GM10266 (cell line): ENCODE data around the gene ISYNA1.

Experiments used
- DNase-seq: peaks from one replicate; pipeline ENCODE4 v3.0.0; 2012; ENCODE audit errors: extremely low spot score
- TF ChIP-seq, protein P1 (sequence below): IDR thresholded peaks from 2 replicates; pipeline ENCODE4 v1.5.1; 2012; ENCODE audit warnings: mild to moderate bottlenecking, low read depth; ENCODE audit not compliant: control insufficient read depth, insufficient read depth; ENCODE audit errors: missing control alignments

ISYNA1 gene

DNA sequence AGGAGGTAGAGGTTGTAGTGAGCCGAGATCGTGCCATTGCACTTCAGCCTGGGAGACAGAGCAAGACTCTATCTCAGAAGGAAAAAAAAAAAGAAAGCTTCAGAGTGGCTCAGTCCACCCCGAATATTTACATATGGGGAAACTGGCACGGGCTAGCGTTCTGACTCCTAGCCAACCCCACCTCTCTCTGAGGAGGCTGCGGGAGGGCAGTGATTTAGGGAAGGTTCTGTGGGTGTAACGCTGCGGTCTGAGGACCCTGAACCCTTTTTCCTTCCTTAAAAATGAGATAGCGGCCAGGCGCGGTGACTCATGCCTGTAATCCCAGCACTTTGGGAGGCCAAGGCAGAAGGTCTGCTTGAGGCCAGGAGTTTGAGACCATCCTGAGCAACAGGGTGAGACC lies 45.5 kb downstream of the ISYNA1 start:
- DNase-seq: no peak
- TF ChIP-seq, protein P1, sequence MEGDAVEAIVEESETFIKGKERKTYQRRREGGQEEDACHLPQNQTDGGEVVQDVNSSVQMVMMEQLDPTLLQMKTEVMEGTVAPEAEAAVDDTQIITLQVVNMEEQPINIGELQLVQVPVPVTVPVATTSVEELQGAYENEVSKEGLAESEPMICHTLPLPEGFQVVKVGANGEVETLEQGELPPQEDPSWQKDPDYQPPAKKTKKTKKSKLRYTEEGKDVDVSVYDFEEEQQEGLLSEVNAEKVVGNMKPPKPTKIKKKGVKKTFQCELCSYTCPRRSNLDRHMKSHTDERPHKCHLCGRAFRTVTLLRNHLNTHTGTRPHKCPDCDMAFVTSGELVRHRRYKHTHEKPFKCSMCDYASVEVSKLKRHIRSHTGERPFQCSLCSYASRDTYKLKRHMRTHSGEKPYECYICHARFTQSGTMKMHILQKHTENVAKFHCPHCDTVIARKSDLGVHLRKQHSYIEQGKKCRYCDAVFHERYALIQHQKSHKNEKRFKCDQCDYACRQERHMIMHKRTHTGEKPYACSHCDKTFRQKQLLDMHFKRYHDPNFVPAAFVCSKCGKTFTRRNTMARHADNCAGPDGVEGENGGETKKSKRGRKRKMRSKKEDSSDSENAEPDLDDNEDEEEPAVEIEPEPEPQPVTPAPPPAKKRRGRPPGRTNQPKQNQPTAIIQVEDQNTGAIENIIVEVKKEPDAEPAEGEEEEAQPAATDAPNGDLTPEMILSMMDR: no peak

DNA sequence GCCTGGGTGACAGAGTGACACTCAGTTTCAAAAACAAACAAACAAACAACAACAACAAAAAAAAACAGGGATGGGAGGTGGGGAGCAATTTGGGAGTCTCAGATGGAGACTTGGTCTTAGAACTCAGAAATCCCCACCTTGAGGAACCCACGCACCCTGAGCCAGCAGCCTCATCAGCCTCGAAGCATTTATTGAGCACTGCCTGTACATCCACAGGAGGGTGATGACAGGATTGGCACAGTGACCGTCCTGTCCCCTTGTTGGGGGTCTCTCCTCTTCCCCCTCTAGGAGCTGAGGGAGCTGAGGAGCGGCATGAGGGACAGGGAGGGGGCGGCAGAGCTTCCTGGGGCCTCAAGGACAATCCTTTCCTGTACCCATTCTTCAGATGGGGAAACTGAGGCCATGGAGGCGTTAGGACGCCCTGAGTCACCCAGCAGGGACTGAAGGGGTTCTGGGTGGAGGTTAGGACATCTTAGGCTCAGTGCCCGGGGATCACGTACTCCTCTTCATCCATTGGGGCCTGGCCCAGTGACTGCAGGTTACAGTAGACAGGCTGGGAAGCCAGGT lies 46.3 kb downstream of the ISYNA1 start:
- TF ChIP-seq, protein P1: no peak
- DNase-seq: no peak

DNA sequence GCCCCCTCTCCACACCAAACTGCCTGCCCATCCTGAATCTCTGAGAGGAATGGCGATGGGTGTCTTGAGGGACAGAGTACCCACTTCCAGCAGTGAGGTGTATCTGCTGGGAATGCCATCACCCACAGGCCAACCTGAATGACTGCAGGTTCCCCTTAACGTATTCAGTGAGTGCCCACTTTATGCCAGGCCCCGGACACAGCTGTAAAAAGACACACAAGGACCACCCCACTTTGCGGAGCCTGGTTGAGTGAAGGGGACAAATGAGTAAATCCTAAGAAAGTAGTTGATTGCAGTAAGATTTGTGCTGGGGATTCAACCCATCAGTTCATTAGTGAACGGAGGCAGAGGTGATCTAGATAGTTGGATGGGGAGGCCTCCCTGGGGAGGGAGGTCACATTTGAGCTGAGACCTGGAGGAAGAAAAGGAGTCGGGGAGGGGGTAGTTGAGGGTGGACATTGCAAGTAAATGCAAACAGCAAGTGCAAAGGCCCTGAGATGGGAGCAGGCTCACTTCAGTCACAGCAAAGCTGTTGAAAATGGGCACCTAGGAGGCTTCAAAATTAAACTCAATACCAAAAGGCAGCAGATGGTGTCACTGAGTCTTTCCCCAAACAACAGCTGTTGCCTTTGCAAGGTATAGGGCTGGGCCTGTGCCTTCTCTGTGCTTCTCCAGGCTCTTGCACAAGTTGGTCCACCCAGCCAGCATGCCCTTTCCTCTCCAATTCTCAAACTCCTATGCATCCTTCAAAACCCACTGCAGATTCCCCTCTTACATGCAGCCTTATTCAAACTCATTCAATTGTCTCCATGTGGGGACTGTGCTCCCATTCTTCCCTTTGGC lies 47.6 kb downstream of the ISYNA1 start:
- TF ChIP-seq, protein P1: no peak
- no peak for DNase-seq

DNA sequence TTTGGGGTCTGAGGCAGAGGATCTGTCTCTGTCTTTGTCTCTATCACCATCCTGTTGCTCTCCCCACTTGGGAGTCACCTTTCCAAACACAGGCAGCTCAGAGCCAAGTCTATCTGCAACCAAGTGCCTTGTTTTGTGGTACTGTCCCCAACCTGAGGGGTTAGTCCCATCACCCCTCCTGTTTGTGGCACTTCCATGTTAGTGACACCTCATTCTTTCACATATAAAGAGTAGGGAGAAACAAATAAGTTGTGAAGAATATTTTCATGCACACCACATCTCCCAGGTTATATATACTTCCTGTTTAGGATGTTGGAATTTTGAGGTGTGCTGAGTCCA lies 48.2 kb downstream of the ISYNA1 start:
- TF ChIP-seq, protein P1: no peak
- DNase-seq: no peak

DNA sequence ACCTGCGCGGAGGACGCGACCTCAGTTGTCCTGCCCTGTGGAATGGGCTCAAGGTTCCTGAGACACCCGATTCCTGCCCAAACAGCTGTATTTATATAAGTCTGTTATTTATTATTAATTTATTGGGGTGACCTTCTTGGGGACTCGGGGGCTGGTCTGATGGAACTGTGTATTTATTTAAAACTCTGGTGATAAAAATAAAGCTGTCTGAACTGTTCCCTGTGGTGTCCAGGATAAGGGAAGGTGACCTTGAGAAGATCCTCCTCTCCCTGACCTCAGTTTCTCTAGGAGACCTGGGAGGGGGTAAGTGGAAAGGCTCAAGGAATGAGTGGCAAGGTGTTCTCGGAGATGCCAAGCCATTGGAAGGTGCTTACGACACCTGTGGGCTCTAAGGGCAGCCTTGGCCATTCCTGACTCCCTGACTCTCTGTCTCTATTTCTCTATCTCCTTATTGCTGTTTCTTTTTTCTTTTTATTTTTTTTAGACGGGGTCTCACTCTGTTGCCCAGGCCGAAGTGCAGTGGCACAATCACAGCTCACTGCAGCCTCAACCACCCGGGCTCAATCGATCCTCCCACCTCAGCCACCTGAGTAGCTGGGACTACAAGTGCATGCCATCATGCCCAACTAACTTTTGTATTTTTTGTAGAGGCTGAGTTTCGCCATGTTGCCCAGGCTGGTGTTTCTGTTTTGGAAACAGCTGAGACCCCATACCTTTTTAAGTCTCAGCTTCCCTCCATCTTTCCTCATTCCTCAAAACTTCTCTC lies 48.8 kb downstream of the ISYNA1 start:
- no peak for DNase-seq
- TF ChIP-seq, protein P1: no peak

DNA sequence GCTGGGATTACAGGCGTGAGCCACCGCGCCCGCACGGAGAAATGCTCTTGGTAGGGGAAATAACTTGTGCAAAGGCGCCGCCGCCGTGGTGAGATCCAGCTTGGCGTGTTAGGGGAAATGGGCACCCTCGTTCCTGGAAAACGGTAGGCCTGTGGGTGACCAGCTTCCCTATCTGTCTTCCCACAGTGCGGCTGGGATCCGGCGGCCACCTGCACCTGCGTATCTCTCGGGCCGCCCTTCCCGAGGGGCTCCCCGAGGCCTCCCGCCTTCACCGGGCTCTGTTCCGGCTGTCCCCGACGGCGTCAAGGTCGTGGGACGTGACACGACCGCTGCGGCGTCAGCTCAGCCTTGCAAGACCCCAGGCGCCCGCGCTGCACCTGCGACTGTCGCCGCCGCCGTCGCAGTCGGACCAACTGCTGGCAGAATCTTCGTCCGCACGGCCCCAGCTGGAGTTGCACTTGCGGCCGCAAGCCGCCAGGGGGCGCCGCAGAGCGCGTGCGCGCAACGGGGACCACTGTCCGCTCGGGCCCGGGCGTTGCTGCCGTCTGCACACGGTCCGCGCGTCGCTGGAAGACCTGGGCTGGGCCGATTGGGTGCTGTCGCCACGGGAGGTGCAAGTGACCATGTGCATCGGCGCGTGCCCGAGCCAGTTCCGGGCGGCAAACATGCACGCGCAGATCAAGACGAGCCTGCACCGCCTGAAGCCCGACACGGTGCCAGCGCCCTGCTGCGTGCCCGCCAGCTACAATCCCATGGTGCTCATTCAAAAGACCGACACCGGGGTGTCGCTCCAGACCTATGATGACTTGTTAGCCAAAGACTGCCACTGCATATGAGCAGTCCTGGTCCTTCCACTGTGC lies 49.6 kb downstream of the ISYNA1 start:
- TF ChIP-seq, protein P1: peak; percentile 100
- DNase-seq: peak; percentile 90
